ENCODE measurements around the gene S100PBP. TPM values are rescaled to one million over a fixed set of nuclear protein-coding genes. Genes with fewer than 3 reads are reported as not detected.

Gene S100PBP
- total RNA-seq, 4 donors from 2014 or later = 14.9 to 24.1 (median 18.6) TPM

GRCh38 chr1:32878637-32879041, 61.2 kb downstream of the S100PBP start:
- no peaks in the 10 kb centered on the region for H3K36me3 ChIP-seq
- WGBS = 83% methylated on average over 4 of the region's 5 CpGs
- H3K4me1 ChIP-seq = peaks cover 18 to 37% (median 26%) of the 10 kb centered on the region in 4 donors
- H3K9me3 ChIP-seq = no peaks in the 10 kb centered on the region
- no peak overlapping the region for H3K27ac ChIP-seq (replicated peaks in 1 of 4)
- TF ChIP-seq POLR2A (IDR thresholded peaks at IDR 0.05; ENCODE audit: low read depth) (no peak), EP300 (IDR thresholded peaks at IDR 0.05) (no peak), POLR2AphosphoS5 (IDR thresholded peaks at IDR 0.05) (no peak), CTCF (IDR thresholded peaks at IDR 0.05) (no peak)
- DNase-seq (ENCODE audit: extremely low spot score) = no peak
- H3K27me3 ChIP-seq = peaks cover 0 to 2% (median 0%) of the 10 kb centered on the region in 4 donors
- intact Hi-C loops (cut with DNase I) = loop anchor here (10.0 kb wide), 3 partner anchors 164 to 354 kb away; partner anchors contain the start of gene AZIN2
- H3K4me3 ChIP-seq = no peak overlapping the region

- DNase-seq (ENCODE audit: extremely low spot score) = no peak
- H3K4me3 ChIP-seq = no peak overlapping the region
- H3K27ac ChIP-seq (replicated peaks in 1 of 4) = no peak overlapping the region
- peaks cover 24 to 43% (median 30%) of the 10 kb centered on the region in 4 donors for H3K4me1 ChIP-seq
- intact Hi-C loops (cut with DNase I) = no loop called here
- H3K9me3 ChIP-seq = no peaks in the 10 kb centered on the region
- H3K27me3 ChIP-seq = peaks cover 1 to 28% (median 15%) of the 10 kb centered on the region in 4 donors
- TF ChIP-seq EP300 (IDR thresholded peaks at IDR 0.05) (no peak), POLR2A (IDR thresholded peaks at IDR 0.05; ENCODE audit: low read depth) (no peak), CTCF (IDR thresholded peaks at IDR 0.05) (no peak), POLR2AphosphoS5 (IDR thresholded peaks at IDR 0.05) (no peak)
- 80% methylated on average over 5 of the region's 5 CpGs for WGBS
- H3K36me3 ChIP-seq = no peaks in the 10 kb centered on the region
Measured at GRCh38 chr1:32881291-32881690, 63.8 kb downstream of the S100PBP start.

- Histone ChIP-seq H3K36me3 (no peaks in the 10 kb centered on the region), H3K4me3 (no peak overlapping the region), H3K27ac (replicated peaks in 1 of 4) (no peak overlapping the region), H3K9me3 (no peaks in the 10 kb centered on the region), H3K27me3 (peaks cover 8 to 37% (median 24%) of the 10 kb centered on the region in 4 donors), H3K4me1 (peaks cover 28 to 45% (median 34%) of the 10 kb centered on the region in 4 donors)
- intact Hi-C loops (cut with DNase I) = no loop called here
- no peak for DNase-seq (ENCODE audit: extremely low spot score)
- no peak for TF ChIP-seq EP300 (IDR thresholded peaks at IDR 0.05)
- TF ChIP-seq POLR2AphosphoS5 (IDR thresholded peaks at IDR 0.05) = no peak
- TF ChIP-seq CTCF (IDR thresholded peaks at IDR 0.05) = no peak
- TF ChIP-seq POLR2A (IDR thresholded peaks at IDR 0.05; ENCODE audit: low read depth) = no peak
- 21% methylated on average over 16 of the region's 22 CpGs for WGBS
Measured at GRCh38 chr1:32881871-32882850, 64.7 kb downstream of the S100PBP start.

GRCh38 chr1:32883338-32884031, 66.0 kb downstream of the S100PBP start:
- Histone ChIP-seq H3K9me3 (no peaks in the 10 kb centered on the region), H3K36me3 (no peaks in the 10 kb centered on the region), H3K27ac (replicated peaks in 1 of 4) (no peak overlapping the region), H3K4me1 (peaks cover 18 to 32% (median 22%) of the 10 kb centered on the region in 4 donors), H3K27me3 (peaks cover 8 to 49% (median 28%) of the 10 kb centered on the region in 4 donors), H3K4me3 (no peak overlapping the region)
- WGBS = 86% methylated on average over 7 of the region's 7 CpGs
- TF ChIP-seq POLR2A (IDR thresholded peaks at IDR 0.05; ENCODE audit: low read depth) (no peak), CTCF (IDR thresholded peaks at IDR 0.05) (no peak), POLR2AphosphoS5 (IDR thresholded peaks at IDR 0.05) (no peak), EP300 (IDR thresholded peaks at IDR 0.05) (no peak)
- DNase-seq (ENCODE audit: extremely low spot score) = no peak
- intact Hi-C loops (cut with DNase I) = no loop called here

Data from esophagus muscularis mucosa (tissue), 4 donors.